GM19240 (cell line): Measurements from ENCODE around the gene SLC29A3.
A peak's percentile ranks its signal among the peaks of the same experiment; 100 is the strongest.
"Not testable (repeated sequence)": the region's sequence is repeated elsewhere in the genome, so short reads cannot be mapped to it uniquely, and the experiment has no call there.

Experiments
- DNase-seq: peaks from one replicate; pipeline ENCODE4 v3.0.0; 2011; ENCODE audit warnings: low spot score; ENCODE audit not compliant: insufficient read length

The SLC29A3 gene

DNA sequence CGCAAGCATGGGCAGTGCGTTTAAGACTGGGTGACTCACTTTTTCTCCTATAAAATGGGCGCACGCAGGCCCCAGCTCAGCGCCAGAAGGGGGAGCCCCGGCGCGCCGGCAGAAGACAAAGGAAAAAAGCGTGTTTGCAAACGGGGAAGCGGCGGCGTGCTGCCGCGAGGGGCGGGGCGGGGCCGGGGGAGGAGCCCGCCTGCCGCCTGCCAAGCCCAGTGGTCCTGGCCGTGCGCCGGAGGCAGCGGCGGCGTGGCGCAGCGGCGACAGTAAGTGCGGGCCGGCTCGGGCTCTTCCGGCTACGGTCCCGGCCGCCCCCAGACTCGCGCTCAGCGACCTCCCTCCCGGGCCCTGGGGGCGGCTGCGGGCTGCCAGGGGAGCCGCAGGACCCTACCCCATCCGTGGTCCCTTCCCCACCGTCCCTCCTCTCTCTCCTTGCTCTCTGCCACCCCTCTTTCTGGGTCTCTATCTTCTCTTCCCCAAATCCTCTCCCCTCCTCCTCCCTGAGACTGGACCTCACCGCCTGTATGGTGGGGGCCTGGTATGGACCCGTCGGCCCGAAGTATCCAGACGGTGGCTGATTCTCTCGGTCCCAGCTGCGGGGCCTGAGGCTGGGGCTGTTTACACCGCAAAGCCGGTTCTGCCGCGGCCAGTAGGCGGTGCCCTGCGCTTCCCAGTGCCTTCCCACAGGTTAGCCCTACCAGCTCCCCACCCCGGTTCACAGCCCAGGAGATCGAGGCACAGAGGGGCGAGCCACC, at the start of gene SLC29A3:
Gene SLC29A3 (plus strand): TSS at position 218 of the 758 bp plus-strand sequence. CDS start 51 bp downstream, at position 269.
- peak; percentile 85 for DNase-seq

DNA sequence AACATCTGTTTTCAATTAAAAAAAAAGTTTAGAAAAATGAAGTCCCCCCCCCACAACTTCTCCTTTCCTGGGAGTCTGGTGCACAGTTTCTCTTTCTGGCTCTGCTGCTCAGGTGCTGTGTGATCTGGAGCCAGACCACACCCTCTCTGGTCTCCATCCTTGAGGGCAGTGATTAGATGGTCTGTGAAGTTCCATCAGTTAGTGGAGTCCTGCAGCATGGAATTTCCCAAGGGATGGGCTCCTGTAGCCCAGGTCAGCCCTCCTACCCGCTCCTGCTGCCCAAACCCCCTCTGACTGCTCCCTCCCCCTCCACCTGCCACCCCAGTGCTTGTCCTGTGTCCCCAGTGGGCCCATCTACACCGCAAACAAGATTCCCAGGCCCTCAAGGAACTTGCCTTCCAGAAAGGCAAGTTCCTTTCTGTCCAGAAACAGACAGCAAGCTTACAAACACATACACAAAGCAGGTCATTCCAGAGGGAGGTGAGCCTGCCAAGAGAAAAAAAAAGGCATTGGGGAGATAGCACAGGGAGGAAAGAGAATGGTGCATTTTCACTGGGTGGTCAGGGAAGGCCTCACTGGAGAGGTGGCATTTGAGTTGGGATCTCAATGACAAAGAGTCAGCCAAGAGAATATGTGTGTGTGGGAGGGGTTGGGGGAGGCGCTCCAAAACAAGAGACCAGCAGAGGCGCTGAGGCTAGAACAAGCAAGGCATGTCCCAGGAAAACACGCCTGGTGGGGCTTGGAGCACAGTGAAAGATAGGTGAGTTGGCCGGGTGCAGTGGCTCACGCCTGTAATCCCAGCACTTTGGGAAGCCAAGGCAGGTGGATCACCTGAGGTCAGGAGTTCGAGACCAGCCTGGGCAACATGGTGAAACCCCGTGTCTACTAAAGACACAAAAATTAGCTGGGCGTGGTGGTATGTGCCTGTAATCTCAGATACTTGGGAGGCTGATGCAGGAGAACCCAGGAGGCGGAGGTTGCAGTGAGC, 49.5 kb upstream of the SLC29A3 start:
- DNase-seq, result no peak

DNA sequence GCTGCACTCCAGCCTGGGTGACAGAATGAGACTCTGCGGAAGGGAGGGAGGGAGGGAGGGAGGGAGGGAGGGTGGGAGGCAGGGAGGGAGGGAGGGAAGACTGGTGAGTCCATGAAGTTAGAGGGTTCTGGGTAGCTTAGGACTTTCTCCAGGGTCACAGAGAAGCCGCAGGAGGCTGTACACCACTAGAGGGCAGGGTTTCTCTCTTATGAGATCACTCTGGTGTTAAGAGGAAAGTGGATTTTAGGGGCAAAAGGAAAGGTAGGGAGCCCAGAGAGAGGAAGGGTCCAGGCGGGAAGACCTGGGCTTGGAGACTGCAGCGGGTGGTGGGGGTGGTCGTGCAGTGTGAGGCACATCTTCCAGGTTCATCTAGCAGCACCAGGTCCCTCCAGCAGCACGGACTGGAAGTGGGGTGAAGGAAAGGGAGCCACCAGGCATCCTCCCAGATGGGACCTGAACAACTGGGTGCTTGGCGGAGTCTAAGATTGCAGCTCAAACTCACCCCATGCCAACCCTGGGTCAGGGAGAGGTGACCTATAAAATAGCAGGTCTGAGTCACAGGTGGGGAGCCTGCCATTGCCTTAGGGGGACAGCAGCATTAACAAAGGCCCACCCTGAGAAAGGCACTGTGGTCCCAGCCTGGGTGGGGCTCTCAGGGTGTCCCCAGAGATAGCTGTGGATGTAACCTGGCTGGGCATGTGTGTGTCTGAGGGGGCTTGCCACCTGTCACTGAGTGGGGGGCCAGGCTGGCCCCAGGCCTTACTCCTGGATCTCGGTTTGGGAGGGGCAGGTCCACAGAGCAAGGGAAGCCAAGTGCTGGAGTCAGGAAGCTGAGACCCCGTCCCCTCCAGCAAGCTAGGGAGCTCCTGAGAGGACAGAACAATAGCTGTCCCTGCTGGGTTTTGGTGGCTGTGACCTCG, 48.5 kb upstream of the SLC29A3 start:
- DNase-seq, result peak; percentile 64

DNA sequence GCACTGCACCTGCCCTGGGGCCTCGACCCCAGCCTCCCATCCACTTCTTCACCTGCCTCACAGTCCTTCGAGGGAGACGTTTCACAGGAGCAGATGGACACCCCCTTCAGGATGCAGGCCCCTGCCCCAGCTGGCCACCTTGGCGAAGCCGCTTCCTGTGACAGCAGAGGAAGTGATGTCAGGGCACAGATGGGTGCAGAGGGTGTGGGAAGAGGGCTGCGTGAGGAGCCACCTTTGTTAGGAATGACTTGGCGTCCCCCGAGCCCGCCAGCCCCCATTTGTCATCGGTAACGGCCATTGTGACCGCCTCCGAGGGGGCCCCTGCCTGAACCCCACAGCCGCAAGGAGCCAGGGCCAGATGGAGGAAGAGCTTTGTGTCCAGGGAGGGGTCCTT, 47.4 kb upstream of the SLC29A3 start:
- no peak for DNase-seq

DNA sequence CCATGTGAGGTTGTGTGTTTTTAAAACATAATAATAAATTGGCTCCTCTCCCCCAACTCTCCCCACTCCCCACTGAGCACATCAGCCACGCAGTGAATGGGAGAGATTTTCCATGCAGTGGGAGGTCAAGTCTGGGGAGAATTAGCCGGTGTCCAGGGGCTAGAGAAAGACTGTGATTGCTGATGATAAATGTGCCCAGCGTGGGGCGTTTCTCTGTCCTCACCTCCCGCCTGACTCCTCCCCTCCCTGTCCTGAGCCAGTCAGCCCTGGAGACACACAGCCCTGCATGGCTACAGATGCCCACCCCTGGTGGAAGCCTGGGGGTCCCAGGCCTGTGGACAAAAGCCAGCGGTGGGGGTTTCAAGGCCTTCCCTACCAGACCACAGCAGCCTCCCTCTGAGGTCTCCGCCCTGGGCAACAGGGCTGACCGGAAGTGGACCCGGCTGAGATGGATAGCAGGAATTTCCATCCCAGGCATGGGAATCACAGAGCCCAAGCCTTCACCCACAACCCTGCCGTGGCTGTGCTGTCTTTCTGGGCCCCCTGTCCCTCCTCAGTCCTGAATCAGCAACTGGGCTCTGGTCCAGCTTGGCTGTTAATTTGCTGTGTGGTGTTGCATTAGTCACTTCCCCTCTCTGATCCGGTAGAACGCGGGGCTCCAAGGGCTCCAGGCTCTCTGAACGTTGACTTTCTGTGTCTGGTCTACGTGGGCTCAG, 46.8 kb upstream of the SLC29A3 start:
- DNase-seq, result no peak

DNA sequence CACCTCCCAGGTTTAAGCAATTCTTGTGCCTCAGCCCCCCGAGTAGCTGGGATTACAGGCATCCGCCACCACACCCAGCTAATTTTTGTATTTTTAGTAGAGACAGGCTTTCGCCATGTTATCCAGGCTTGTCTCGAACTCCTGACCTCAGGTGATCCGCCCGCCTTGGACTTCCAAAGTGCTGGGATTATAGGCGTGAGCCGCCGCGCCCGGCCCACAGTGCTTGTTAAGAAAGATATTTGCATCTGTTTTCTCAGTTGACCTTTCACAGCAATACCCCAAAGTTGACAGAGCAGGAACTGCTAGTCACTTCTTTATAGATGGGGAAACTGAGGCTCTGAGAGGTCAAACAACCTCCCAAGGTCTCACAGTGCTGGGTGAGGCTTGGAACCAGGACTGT, 46.1 kb upstream of the SLC29A3 start:
- DNase-seq, result not testable (repeated sequence)

DNA sequence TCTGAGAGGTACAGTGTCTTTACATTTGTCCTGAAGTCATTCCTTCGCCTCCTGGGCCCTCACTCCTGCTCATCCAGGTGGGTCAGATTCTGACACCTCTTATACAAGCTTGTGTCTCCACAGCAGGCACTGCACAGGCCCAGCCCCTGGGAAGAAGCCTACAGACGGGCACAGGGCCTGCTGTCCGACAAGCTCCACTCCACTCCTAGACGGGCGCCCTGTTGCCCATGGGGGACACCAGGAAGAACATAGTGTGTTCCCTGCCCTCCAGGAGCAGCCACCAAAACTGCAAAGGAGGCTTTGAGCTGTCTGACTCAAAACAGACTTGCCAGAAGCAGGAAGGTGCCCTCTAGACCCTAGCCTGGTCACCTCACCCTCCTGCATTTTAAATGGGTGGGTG, 45.6 kb upstream of the SLC29A3 start:
- no peak for DNase-seq

DNA sequence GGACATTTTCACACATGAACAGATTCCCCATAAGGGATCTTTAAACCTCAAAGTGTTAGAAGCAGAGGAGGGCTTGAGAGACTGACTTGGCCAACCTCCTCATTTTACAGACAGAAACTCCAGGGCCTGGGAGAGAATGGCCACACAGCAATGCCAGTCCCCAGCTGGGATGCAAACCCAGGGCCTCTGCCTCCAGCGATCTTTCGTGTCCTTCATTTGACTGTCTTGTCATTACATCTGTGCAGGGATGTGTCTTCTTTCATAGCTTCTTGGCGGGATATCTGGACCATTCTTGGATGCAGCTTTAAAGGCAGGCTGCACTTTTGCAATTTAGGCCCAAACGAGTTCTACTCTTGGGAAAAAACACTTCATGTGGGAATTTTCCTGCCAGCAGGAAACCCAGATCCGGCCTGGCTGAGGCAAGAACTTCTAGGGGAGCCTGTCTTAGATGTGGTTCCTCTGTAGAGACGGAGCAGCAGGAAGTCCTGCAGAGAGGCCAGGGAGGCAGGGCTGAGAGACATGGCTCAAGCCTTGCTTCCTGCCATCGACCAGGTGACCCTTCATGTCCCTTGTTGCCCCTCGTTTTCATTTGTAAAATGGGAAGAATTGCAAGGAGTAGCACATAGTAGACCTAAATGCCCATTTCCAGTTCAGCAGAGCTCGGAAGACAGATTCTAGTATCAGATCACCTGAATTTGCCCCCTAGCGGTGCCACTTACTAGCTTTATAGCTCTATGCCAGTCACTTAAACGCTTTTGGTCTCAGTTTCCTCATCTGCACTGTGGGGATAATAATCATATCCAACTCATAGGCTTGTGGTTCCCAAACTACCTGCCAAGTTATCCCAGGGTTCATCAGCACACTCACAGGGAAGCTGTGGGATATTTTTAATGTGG, 43.9 kb upstream of the SLC29A3 start:
- no peak for DNase-seq

DNA sequence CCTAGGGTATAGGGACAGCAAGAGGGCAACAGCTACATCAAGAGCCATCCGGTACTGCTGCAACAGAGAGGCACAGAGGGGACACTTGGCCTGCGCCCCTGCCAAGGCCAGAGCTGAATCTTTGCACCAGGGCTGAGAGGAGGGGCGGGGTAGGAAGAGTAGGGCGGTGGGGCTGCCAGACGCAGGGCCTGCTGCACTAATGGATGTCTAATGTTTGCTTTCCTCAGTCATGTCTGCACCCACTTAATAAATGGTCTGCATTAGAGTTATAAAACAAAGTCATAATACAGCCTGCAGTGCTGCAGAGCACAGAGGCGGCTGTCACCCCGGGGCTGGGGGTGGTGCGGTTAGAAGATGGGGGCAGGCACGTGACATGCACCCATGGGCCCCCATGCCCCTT, 42.2 kb upstream of the SLC29A3 start:
- DNase-seq, result no peak

DNA sequence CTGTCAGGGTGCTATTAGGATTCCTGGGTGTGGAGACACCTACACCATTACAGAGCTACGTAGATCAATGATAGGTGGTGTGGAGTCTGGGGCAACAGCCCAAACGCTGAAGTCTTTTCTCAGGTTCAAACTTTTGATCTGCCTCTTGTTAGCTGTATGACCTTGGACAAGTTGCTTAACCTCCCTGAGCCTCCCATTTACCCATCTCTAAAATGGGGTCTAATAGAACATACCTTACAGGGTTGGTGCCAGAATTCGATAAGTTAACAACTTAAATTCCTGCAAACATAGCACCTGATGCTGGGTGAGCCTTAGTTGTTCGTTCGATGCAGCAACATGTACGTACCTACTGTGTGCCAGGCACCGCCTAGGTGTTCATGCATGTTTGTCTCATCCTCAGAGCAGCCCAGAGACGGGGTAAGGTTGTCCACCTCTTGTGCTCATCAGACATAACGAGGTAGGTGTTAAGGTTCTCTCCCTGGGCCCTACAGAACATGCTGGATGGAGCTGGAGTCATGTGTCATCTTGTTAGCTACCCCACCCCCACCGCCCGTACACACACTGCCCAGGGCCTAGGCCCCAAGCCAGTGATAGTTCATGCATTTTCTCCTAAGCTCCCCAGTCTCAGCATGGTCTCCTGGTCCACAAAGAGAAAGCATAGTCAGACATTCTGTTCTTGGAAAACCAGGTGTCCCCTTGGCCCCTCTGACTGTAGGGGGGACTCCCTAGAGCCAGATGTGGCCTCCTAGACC, 41.0 kb upstream of the SLC29A3 start:
- DNase-seq, result no peak

DNA sequence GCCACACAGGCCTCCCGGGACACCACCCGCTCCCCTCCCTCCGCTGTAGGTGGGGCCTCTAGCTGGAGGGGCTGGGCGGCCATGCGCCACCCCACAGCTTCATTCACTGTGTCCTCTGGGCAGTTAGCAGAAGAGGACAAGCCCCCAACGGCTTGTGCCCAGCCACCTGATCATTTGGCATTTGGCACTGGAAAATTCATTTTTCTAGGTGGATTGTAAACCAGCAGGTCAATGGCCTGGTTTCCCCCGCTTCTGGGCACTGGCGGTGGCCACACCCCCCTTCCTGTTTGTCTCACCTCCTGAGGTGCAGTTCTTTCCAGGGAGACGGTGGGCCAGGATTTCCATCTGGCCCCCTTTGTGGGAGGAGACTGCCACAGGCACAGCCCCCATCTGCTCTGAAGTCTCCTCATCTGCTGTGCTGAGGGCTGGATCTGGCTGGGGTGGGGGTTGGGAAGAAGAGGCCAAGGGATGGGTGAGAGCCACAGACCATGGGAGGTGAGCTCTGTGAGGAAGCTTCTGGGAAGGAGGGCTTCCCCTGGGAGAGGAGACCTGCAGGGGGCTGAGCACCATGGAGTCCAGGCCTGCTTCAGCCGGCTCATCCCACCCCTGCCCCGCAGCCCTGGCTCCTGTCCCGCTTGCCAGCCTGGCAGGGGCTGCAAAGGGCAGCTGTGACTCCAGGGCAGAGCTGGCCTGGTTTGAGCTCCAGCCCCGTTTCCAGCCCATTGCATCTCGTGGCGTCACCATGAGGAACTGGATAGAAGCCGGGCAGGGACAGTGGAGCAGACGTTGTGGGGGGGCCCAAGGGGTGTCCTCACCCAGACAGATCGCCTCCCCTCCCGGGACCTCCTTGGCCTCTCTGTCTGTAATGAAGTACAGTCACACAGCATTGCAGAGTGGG, 40.1 kb upstream of the SLC29A3 start:
- no peak for DNase-seq

DNA sequence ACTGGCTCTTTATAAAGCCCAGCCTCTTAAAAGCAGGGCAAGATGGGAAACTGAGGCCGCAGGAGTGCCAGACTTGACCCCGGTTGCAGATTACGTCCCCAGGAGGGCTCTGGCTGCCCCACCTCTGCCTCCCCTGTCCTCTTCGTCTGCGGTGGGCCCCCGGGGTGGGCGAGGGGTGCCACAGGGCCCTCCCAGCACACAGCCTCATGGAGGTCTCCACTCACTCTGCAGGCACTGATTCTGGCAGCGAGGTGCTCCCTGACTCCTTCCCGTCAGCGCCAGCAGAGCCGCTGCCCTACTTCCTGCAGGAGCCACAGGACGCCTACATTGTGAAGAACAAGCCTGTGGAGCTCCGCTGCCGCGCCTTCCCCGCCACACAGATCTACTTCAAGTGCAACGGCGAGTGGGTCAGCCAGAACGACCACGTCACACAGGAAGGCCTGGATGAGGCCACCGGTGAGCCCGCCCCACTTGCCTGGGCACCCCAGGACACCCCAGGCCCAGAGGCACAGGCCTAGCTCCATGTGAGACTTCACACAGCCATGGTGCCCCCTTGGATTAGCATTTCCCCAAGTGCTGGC, 39.4 kb upstream of the SLC29A3 start:
- no peak for DNase-seq

DNA sequence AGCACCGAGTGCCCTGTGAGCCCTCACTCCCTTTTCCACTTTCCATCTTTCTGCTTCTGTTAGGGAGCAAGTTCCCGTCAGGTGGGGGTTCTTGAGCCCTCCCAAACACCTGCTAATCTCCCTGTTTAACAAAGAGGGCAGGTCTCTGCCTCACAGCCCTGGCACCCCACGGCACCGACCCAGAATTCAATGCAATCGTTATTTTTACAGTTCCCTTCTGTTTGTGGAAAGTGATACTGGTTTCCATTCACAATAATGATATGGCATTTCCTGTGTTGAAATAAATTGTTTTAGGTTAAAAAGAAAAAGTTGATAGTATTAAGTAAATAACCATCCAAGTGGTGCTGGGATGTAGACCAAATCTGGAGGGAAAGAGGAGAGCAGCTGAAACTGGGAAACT, 38.8 kb upstream of the SLC29A3 start:
- no peak for DNase-seq

DNA sequence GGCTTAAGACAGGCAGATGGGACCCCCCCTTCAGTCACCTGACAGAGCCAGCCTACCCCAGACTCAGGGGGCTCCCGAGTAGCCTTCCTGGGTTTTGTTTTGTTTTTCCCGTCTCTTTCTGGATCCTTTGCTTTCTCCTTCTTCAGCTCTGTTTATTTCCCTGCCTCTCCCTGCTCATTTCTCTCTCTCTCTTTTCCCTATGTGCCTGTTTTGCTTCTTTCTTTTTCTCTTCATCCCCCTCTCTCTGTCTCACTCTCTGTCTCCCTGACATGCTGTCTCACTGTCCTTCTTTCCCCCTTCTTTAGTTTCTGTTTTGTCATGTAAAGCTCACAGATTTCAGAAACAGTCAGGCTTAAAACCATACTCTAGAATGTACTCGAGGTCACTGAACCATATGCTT, 38.2 kb upstream of the SLC29A3 start:
- DNase-seq, result no peak

DNA sequence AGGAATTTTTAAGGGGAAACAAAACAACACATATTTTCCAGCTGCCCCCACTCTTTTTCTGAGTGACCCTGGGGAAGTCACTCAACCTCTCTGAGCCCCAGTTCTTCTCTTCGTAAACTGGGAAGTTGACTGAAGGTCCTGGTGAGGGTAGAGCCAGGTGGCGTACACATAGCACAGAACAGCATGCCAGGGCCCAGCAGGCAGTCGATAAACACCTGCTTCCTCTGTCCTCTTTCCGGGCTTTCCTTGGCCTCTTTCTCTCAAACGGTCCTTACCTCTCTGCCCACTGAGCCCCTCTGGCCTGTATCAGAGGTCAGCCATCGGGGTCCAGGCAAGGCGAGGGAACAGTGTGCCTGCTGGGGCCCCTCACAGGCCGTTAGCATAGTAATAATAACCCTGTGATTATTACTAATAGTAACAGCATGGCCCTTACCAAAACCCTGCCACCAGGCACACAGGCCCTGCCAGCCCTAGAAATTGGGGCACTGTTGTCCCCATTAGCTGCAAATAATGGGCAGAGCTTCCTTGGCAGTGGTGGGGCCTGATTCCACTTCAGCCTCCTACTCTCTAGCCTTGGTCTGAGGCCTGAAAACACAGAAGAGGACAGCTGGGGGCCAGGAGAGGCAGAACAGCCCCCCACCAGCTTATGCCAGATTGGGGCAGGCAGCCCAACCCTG, 37.3 kb upstream of the SLC29A3 start:
- no peak for DNase-seq

DNA sequence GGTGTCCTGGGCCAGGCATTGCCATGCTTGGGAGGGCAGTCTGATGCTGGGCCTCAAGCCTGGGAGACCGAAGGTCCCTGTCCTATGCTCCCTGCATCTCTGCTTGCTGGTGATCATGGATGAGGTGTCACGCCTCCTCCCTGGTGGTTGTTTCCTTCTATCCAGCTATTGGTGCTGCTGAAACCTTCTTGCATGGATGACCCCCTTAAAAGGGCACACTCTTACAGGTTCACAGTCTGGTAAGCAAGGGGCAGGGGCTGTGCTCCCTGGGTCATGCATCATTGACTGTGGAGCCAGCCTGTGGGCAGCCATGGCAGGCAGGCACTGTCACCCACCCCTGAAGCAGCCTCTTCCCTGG, 36.8 kb upstream of the SLC29A3 start:
- no peak for DNase-seq

DNA sequence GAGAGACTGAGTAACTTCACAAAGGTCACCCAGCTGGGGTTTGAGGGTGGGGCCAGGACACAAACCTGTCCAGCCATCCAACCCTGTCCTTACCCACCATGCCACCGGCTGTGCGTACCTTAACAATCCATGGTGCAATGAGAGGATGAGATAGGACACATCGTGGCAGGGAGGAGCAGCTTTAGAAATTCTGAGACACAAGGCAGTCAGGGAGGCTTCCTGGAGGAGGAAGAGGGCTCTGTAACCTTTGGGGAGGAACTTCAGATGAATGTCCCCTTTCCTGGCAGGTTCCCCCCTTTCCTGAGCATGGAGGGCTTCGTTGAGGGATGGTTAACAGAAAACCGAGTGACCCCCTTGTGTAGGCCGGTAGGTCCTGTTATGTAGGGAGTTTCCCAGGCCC, 35.6 kb upstream of the SLC29A3 start:
- no peak for DNase-seq
